H1 (cell line): ENCODE results near the gene TBCE. TPM values are rescaled to one million over a fixed set of nuclear protein-coding genes. Genes with fewer than 3 reads are reported as not detected.

Source experiments
- CTCF ChIA-PET: fragments of 300-600 bp; sonication (Branson Sonifier 250); formaldehyde crosslinking; loops from one replicate; lab custom pipeline; 2021; ENCODE audit not compliant: partially characterized antibody; lab: Charles Lee
- POLR2A ChIA-PET: fragments of 300-600 bp; sonication (Branson Sonifier 250); formaldehyde crosslinking; loops from one replicate; lab custom pipeline; 2021; ENCODE audit warnings: inconsistent platforms; ENCODE audit not compliant: partially characterized antibody; lab: Charles Lee
- DNase-seq, 2 experiments: peaks; one replicate each; pipeline versions ENCODE4 v3.0.0 to v3.0.0-alpha.2; 2010 to 2022; ENCODE audit warnings: low spot score in 2 of 2, low read depth in 1 of 2, mixed read lengths in 1 of 2
- FAIRE-seq: peaks from 2 replicates; lab custom pipeline; 2011; peaks lifted over from hg19 to GRCh38; lab: Jason Lieb, UNC
- H2AFZ ChIP-seq: 2 replicates; pipeline ENCODE4 v1.8.1; 2012; ENCODE audit warnings: low read length, inconsistent platforms
- H2AK5ac ChIP-seq: 2 replicates; pipeline ENCODE4 v1.6.1; 2013; ENCODE audit warnings: low read depth, low read length
- H2BK120ac ChIP-seq: replicated peaks from 2 replicates; pipeline ENCODE3; 2013; ENCODE audit warnings: low read depth, low read length, inconsistent platforms
- H2BK12ac ChIP-seq: 2 replicates; pipeline ENCODE4 v1.6.1; 2013; ENCODE audit warnings: low read depth, low read length
- H2BK15ac ChIP-seq: 2 replicates; pipeline ENCODE4 v1.6.1; 2013; ENCODE audit warnings: low read length
- H2BK20ac ChIP-seq: 2 replicates; pipeline ENCODE4 v1.6.1; 2013; ENCODE audit warnings: low read length
- H2BK5ac ChIP-seq: 2 replicates; pipeline ENCODE4 v1.6.1; 2013; ENCODE audit warnings: low read depth, low read length
- H3K14ac ChIP-seq: 2 replicates; pipeline ENCODE4 v1.6.1; 2013; ENCODE audit warnings: inconsistent platforms; ENCODE audit not compliant: insufficient read length
- H3K18ac ChIP-seq: 2 replicates; pipeline ENCODE4 v1.6.1; 2013; ENCODE audit warnings: low read length; ENCODE audit errors: extremely low read depth
- H3K23ac ChIP-seq: 2 replicates; pipeline ENCODE4 v1.6.1; 2013; ENCODE audit warnings: inconsistent platforms; ENCODE audit not compliant: insufficient read length
- H3K23me2 ChIP-seq: 2 replicates; pipeline ENCODE4 v1.6.1; 2013; ENCODE audit warnings: low read depth, low read length
- H3K27ac ChIP-seq: 2 replicates; pipeline ENCODE4 v1.6.1; 2011; ENCODE audit warnings: low read depth, low read length, inconsistent platforms
- H3K27me3 ChIP-seq, 4 experiments: replicated peaks in 1 of 4; 1 replicate in 1 of 4; 2 replicates in 3 of 4; pipeline versions ENCODE4 v1.6.1 to v1.8.1; 2011 to 2013; ENCODE audit warnings: low read length in 3 of 4, mild to moderate bottlenecking in 3 of 4, inconsistent platforms in 2 of 4, mixed read lengths in 2 of 4, moderate library complexity in 1 of 4; ENCODE audit not compliant: control insufficient read depth in 3 of 4, insufficient read depth in 3 of 4; ENCODE audit errors: extremely low read depth in 1 of 4
- H3K36me3 ChIP-seq, 4 experiments: 2 replicates each; pipeline versions ENCODE4 v1.6.1 to v1.8.1; 2011 to 2013; ENCODE audit warnings: mild to moderate bottlenecking in 4 of 4, low read length in 3 of 4, moderate library complexity in 2 of 4, control low read depth in 1 of 4, inconsistent platforms in 1 of 4; ENCODE audit not compliant: insufficient read depth in 4 of 4, control insufficient read depth in 2 of 4
- H3K4ac ChIP-seq: replicated peaks from 2 replicates; pipeline ENCODE3; 2013; ENCODE audit warnings: low read length, low read depth, mixed read lengths, inconsistent platforms; ENCODE audit not compliant: insufficient read length
- H3K4me1 ChIP-seq, 4 experiments: replicated peaks in 1 of 4; 1 replicate in 1 of 4; 2 replicates in 3 of 4; pipeline versions ENCODE4 v1.6.1 to v1.8.1; 2011 to 2013; ENCODE audit warnings: low read length in 3 of 4, inconsistent platforms in 2 of 4, mixed read lengths in 1 of 4; ENCODE audit not compliant: insufficient read depth in 4 of 4, control insufficient read depth in 3 of 4
- H3K4me2 ChIP-seq, 2 experiments: 2 replicates each; pipeline versions ENCODE4 v1.6.1 to v1.8.1; 2011 to 2013; ENCODE audit warnings: low read depth in 2 of 2, low read length in 2 of 2, control low read depth in 1 of 2, inconsistent platforms in 1 of 2, mild to moderate bottlenecking in 1 of 2; ENCODE audit not compliant: insufficient read depth in 1 of 2
- H3K4me3 ChIP-seq, 4 experiments: fragments of 200-600, 300-600 bp in 1 of 4; sonication (generic), shearing (Covaris generic), sonication (Bioruptor Twin) in 1 of 4; 2 replicates each; pipeline versions ENCODE4 v1.5.1 to v1.8.1; 2011 to 2016; ENCODE audit warnings: low read length in 4 of 4, low read depth in 3 of 4, control low read depth in 2 of 4, inconsistent platforms in 2 of 4, mild to moderate bottlenecking in 2 of 4, mixed read lengths in 1 of 4, moderate library complexity in 1 of 4; ENCODE audit not compliant: insufficient read depth in 2 of 4; ENCODE audit errors: extremely low read depth in 1 of 4
- H3K56ac ChIP-seq: replicated peaks from 2 replicates; pipeline ENCODE3; 2013; ENCODE audit warnings: low read depth, mild to moderate bottlenecking, mixed read lengths, low read length, inconsistent platforms; ENCODE audit not compliant: insufficient read length
- H3K79me1 ChIP-seq: 2 replicates; pipeline ENCODE4 v1.6.1; 2013; ENCODE audit warnings: low read depth, low read length, control low read depth
- H3K79me2 ChIP-seq, 2 experiments: 2 replicates each; pipeline versions ENCODE4 v1.6.1 to v1.8.1; 2012 to 2013; ENCODE audit warnings: low read length in 2 of 2, mild to moderate bottlenecking in 2 of 2, inconsistent platforms in 1 of 2; ENCODE audit not compliant: insufficient read depth in 2 of 2, control insufficient read depth in 1 of 2
- H3K9ac ChIP-seq, 4 experiments: replicated peaks in 1 of 4; 1 replicate in 1 of 4; 2 replicates in 3 of 4; pipeline versions ENCODE4 v1.6.1 to v1.8.1; 2011 to 2013; ENCODE audit warnings: low read depth in 3 of 4, low read length in 3 of 4, control low read depth in 2 of 4, mild to moderate bottlenecking in 2 of 4, moderate library complexity in 2 of 4, inconsistent platforms in 1 of 4; ENCODE audit errors: extremely low read depth in 1 of 4
- H3K9me3 ChIP-seq, 2 experiments: 2 replicates each; pipeline versions ENCODE4 v1.6.1 to v1.8.1; 2012 to 2013; ENCODE audit warnings: mild to moderate bottlenecking in 2 of 2, moderate library complexity in 2 of 2, control low read depth in 1 of 2, inconsistent platforms in 1 of 2, low read depth in 1 of 2, low read length in 1 of 2, mixed read lengths in 1 of 2; ENCODE audit not compliant: insufficient read depth in 2 of 2
- H4K20me1 ChIP-seq, 2 experiments: replicated peaks in 1 of 2; 2 replicates each; pipeline versions ENCODE3 to v1.8.1; 2011 to 2013; ENCODE audit warnings: inconsistent platforms in 2 of 2, low read length in 2 of 2, mild to moderate bottlenecking in 1 of 2; ENCODE audit not compliant: insufficient read depth in 2 of 2, control insufficient read depth in 1 of 2
- H4K5ac ChIP-seq: 2 replicates; pipeline ENCODE4 v1.6.1; 2013; ENCODE audit warnings: low read length, low read depth, mixed read lengths, inconsistent platforms; ENCODE audit not compliant: insufficient read length
- H4K8ac ChIP-seq: 2 replicates; pipeline ENCODE4 v1.8.0; 2013; ENCODE audit warnings: mild to moderate bottlenecking, moderate library complexity, low read length, inconsistent platforms; ENCODE audit not compliant: insufficient read depth; ENCODE audit errors: extremely low read depth
- H4K91ac ChIP-seq: replicated peaks from 2 replicates; pipeline ENCODE3; 2013; ENCODE audit warnings: low read length, mixed read lengths, inconsistent platforms; ENCODE audit not compliant: insufficient read length
- BACH1 ChIP-seq: IDR thresholded peaks from 2 replicates; pipeline ENCODE4 v1.6.1; 2012; ENCODE audit warnings: low read length, improper control_type of control experiment
- CBX8 ChIP-seq: fragments of 300-800, 300-1000 bp; sonication (generic); IDR thresholded peaks from 2 replicates; pipeline ENCODE4 v1.7.1; 2016; ENCODE audit warnings: low read depth, low read length, borderline replicate concordance
- CHD2 ChIP-seq: IDR thresholded peaks from 2 replicates; pipeline ENCODE4 v1.6.1; 2012; ENCODE audit warnings: low read length, improper control_type of control experiment
- CREB1 ChIP-seq: IDR thresholded peaks from 2 replicates; pipeline ENCODE4 v1.6.1; 2012; ENCODE audit warnings: inconsistent platforms
- JUND ChIP-seq: IDR thresholded peaks from 2 replicates; pipeline ENCODE4 v1.6.1; 2011; ENCODE audit warnings: mild to moderate bottlenecking, improper control_type of control experiment, low read length
- MAFK ChIP-seq: IDR thresholded peaks from 2 replicates; pipeline ENCODE4 v1.6.1; 2012; ENCODE audit warnings: low read depth, mild to moderate bottlenecking, improper control_type of control experiment, low read length
- NRF1 ChIP-seq: IDR thresholded peaks from 2 replicates; pipeline ENCODE4 v1.6.1; 2011; ENCODE audit warnings: mild to moderate bottlenecking, low read depth, low read length, improper control_type of control experiment
- PHF8 ChIP-seq: fragments of 200-600 bp; sonication (generic); conservative IDR thresholded peaks from 2 replicates; pipeline ENCODE4 v1.7.1; 2012; ENCODE audit warnings: low read depth, mild to moderate bottlenecking, inconsistent platforms, low read length, moderate library complexity
- RXRA ChIP-seq: IDR thresholded peaks from 2 replicates; pipeline ENCODE4 v1.6.1; 2011; ENCODE audit warnings: low read depth, mild to moderate bottlenecking, low read length, moderate library complexity; ENCODE audit not compliant: insufficient read depth
- SAP30 ChIP-seq: fragments of 300-600 bp; sonication (generic); IDR thresholded peaks from 2 replicates; pipeline ENCODE4 v1.7.1; 2012; ENCODE audit warnings: low read length, moderate library complexity, mild to moderate bottlenecking, inconsistent platforms; ENCODE audit not compliant: insufficient read depth, insufficient replicate concordance
- SIRT6 ChIP-seq: IDR thresholded peaks from one replicate; pipeline ENCODE4 v1.7.1; 2012; ENCODE audit warnings: low read length, inconsistent platforms
- SP2 ChIP-seq: IDR thresholded peaks from 2 replicates; pipeline ENCODE4 v1.6.1; 2012; ENCODE audit warnings: mild to moderate bottlenecking, low read length, inconsistent platforms
- SRF ChIP-seq: IDR thresholded peaks from 2 replicates; pipeline ENCODE4 v1.6.1; 2011; ENCODE audit warnings: mild to moderate bottlenecking, low read depth, low read length, moderate library complexity
- SUZ12 ChIP-seq: fragments of 200-600 bp; sonication (generic); IDR thresholded peaks from 2 replicates; pipeline ENCODE4 v1.6.1; 2012; ENCODE audit warnings: mild to moderate bottlenecking, inconsistent platforms, low read length, moderate library complexity, mixed read lengths
- TAF1 ChIP-seq: IDR thresholded peaks from 2 replicates; pipeline ENCODE4 v1.6.1; 2011; ENCODE audit warnings: mild to moderate bottlenecking, low read depth, low read length
- WGBS, 2 experiments: shearing (Covaris generic) in 1 of 2; methylation state at CpG; one replicate each; pipeline versions ENCODE4 v1.1.6 to v1.1.7; 2013 to 2015; ENCODE audit warnings: low lambda C conversion rate in 2 of 2, mixed read lengths in 2 of 2, inconsistent platforms in 1 of 2, low coverage in 1 of 2, missing lambda C conversion rate in 1 of 2; ENCODE audit not compliant: insufficient replicate concordance in 2 of 2, insufficient coverage in 1 of 2, insufficient read length in 1 of 2; ENCODE audit errors: extremely low coverage in 1 of 2, missing lambda C conversion rate in 1 of 2; 5-methylcytosine and 5-hydroxymethylcytosine counted together
- polyA plus RNA-seq, 7 experiments: library from polyadenylated mRNA; depleted of rRNA in 3 of 7; stranded (reverse) in 5 of 7; unstranded in 2 of 7; fragments of >200 nt in 5 of 7; fragments of 200-250 nt in 2 of 7; gene quantifications; 1 replicate in 5 of 7; 2 replicates in 1 of 7; 4 replicates in 1 of 7; pipeline versions ENCODE4 v1.2.1 to v1.2.3, GENCODE V29; 2011 to 2013; ENCODE audit warnings: missing spikeins in 2 of 7, mixed read lengths in 2 of 7
- total RNA-seq: library from RNA; stranded (reverse); fragmentation: NEBNext Ultra II Directional; extraction: Animal tissue kit (Norgen Biotek cat#: 25700); gene quantifications from 2 replicates; pipeline ENCODE4 v1.2.1, GENCODE V29; 2021
- TF ChIP-seq, protein P1 (sequence below): IDR thresholded peaks from 2 replicates; pipeline ENCODE4 v1.6.1; 2012; ENCODE audit warnings: inconsistent platforms

TBCE gene
- total and polyA plus RNA-seq, 2 of the 8 experiments (the other 6 are each of a cell fraction or from before 2014, with no cell fraction given): 22.7 to 42.9 TPM

DNA sequence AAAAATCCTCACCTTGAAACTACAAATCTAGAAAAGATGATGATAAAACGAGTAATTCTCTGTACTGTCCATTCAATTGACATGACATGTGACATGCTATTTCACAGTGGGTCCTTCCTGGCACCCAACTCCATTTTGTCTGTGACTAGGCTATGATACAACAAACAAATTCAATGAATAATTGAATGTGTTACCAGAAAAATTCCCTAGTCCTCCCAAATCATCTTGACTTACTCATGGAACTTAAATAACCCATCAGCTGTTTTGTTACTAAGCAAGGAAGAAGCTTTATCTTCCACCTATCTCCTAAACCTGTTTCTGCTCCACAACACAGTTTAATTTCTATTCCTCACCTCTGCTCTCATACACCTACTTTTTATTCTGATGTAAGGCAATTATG, 106.6 kb downstream of the TBCE start:
- H4K8ac ChIP-seq: no peak overlapping the region
- H3K14ac ChIP-seq: no peak overlapping the region
- CTCF ChIA-PET: no interaction called here
- no peaks in the 10 kb centered on the region for H3K79me2 ChIP-seq
- no peak overlapping the region for H3K4me3 ChIP-seq
- no peak for DNase-seq
- H2BK5ac ChIP-seq: no peak overlapping the region
- no peak overlapping the region for H3K23ac ChIP-seq
- no peaks in the 10 kb centered on the region for H3K9me3 ChIP-seq
- no peaks in the 10 kb centered on the region for H3K27me3 ChIP-seq
- 85% methylated on average over 1 of the region's 1 CpG; no CpG with 5 or more reads in 1 of the 2 experiments for WGBS, 2 experiments
- no peak overlapping the region for H2BK120ac ChIP-seq
- H3K9ac ChIP-seq: no peak overlapping the region
- no peak overlapping the region for H2AFZ ChIP-seq
- no peaks in the 10 kb centered on the region for H3K4me1 ChIP-seq
- no peak overlapping the region for H2BK15ac ChIP-seq
- no peak overlapping the region for H2AK5ac ChIP-seq
- no peak overlapping the region for H2BK20ac ChIP-seq
- H4K91ac ChIP-seq: no peak overlapping the region
- H3K56ac ChIP-seq: no peak overlapping the region
- FAIRE-seq: no peak
- peaks cover 0 to 34% (median 6%) of the 10 kb centered on the region in 4 experiments; a peak in 5 of 8 replicates for H3K36me3 ChIP-seq
- H2BK12ac ChIP-seq: no peak overlapping the region
- H3K18ac ChIP-seq: no peak overlapping the region
- POLR2A ChIA-PET: interaction anchor here (0.7 to 1.1 kb wide), 2 partner anchors 9 to 29 kb away, joined by 3 to 5 read pairs; no protein-coding TSS in a partner anchor
- no peaks in the 10 kb centered on the region for H3K79me1 ChIP-seq
- H4K20me1 ChIP-seq: no peaks in the 10 kb centered on the region
- H3K4ac ChIP-seq: no peak overlapping the region
- no peak overlapping the region for H4K5ac ChIP-seq
- no peak overlapping the region for H3K27ac ChIP-seq
- no peaks in the 10 kb centered on the region for H3K23me2 ChIP-seq
- no peak overlapping the region for H3K4me2 ChIP-seq
- TF ChIP-seq CBX8 (no peak), BACH1 (no peak), CREB1 (no peak), SAP30 (no peak), CHD2 (no peak), JUND (no peak), NRF1 (no peak), TAF1 (no peak), PHF8 (no peak), RXRA (no peak), SRF (no peak), MAFK (no peak), SUZ12 (no peak), SP2 (no peak), SIRT6 (no peak)
- TF ChIP-seq, protein P1, sequence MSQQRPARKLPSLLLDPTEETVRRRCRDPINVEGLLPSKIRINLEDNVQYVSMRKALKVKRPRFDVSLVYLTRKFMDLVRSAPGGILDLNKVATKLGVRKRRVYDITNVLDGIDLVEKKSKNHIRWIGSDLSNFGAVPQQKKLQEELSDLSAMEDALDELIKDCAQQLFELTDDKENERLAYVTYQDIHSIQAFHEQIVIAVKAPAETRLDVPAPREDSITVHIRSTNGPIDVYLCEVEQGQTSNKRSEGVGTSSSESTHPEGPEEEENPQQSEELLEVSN: no peak
